GM12891 (cell line): ENCODE data around the gene BCR.

Source experiments
- PAX5 ChIP-seq: IDR thresholded peaks from 2 replicates; pipeline ENCODE4 v1.6.1; 2011; ENCODE audit warnings: low read length, moderate library complexity, mild to moderate bottlenecking; ENCODE audit not compliant: insufficient read depth, severe bottlenecking
- POLR2A ChIP-seq: IDR thresholded peaks from 2 replicates; pipeline ENCODE4 v1.6.1; 2011; ENCODE audit warnings: low read depth, low read length, control low read depth
- POLR2AphosphoS5 ChIP-seq: IDR thresholded peaks from 2 replicates; pipeline ENCODE4 v1.6.1; 2011; ENCODE audit warnings: low read depth, low read length, control low read depth
- POU2F2 ChIP-seq: IDR thresholded peaks from 2 replicates; pipeline ENCODE4 v1.6.1; 2011; ENCODE audit warnings: low read depth, mild to moderate bottlenecking, control low read depth, low read length, moderate library complexity
- TAF1 ChIP-seq: IDR thresholded peaks from 2 replicates; pipeline ENCODE4 v1.6.1; 2011; ENCODE audit warnings: low read depth, low read length, control low read depth

GRCh38 chr22:23161029-23161428, 19.3 kb upstream of the BCR start:
- TF ChIP-seq POLR2A (no peak), PAX5 (no peak), POLR2AphosphoS5 (no peak), TAF1 (no peak), POU2F2 (no peak)
